ES-I3 (cell line): Measurements from ENCODE around the gene TRIM2.

Source experiments
- H3K36me3 ChIP-seq: 2 replicates; pipeline ENCODE4 v1.6.1; 2013; ENCODE audit warnings: mild to moderate bottlenecking, low read length, control low read depth, moderate library complexity; ENCODE audit not compliant: insufficient read depth
- H3K4me1 ChIP-seq: 2 replicates; pipeline ENCODE4 v1.6.1; 2013; ENCODE audit warnings: mild to moderate bottlenecking, control low read depth, low read length; ENCODE audit not compliant: insufficient read depth
- H3K9ac ChIP-seq: 2 replicates; pipeline ENCODE4 v1.6.1; 2013; ENCODE audit warnings: low read depth, mild to moderate bottlenecking, low read length, moderate library complexity
- H3K9me3 ChIP-seq: 2 replicates; pipeline ENCODE4 v1.6.1; 2013; ENCODE audit warnings: mild to moderate bottlenecking, low read length, moderate library complexity; ENCODE audit not compliant: control insufficient read depth, insufficient read depth

The TRIM2 gene

GRCh38 chr4:153310793-153311192 is 106.5 kb downstream of the TRIM2 start:
- Histone ChIP-seq H3K36me3 (no peaks in the 10 kb centered on the region), H3K9ac (no peak overlapping the region), H3K9me3 (no peaks in the 10 kb centered on the region), H3K4me1 (no peaks in the 10 kb centered on the region)

GRCh38 chr4:153314915-153315314 is 110.7 kb downstream of the TRIM2 start:
- H3K9ac ChIP-seq = no peak overlapping the region
- no peaks in the 10 kb centered on the region for H3K9me3 ChIP-seq
- H3K36me3 ChIP-seq = no peaks in the 10 kb centered on the region
- no peaks in the 10 kb centered on the region for H3K4me1 ChIP-seq

- Histone ChIP-seq H3K9ac (no peak overlapping the region), H3K36me3 (no peaks in the 10 kb centered on the region; the same call in 1 of the 2 replicates), H3K9me3 (no peaks in the 10 kb centered on the region; the same call in 1 of the 2 replicates), H3K4me1 (no peaks in the 10 kb centered on the region)
Observed at GRCh38 chr4:153318696-153319320, 114.6 kb downstream of the TRIM2 start.

- Histone ChIP-seq H3K9ac (no peak overlapping the region), H3K4me1 (no peaks in the 10 kb centered on the region), H3K36me3 (no peaks in the 10 kb centered on the region; the same call in 1 of the 2 replicates), H3K9me3 (no peaks in the 10 kb centered on the region; the same call in 1 of the 2 replicates)
Observed at GRCh38 chr4:153322791-153323190, 118.5 kb downstream of the TRIM2 start.

GRCh38 chr4:153324046-153324445 is 119.8 kb downstream of the TRIM2 start:
- Histone ChIP-seq H3K9ac (no peak overlapping the region), H3K4me1 (no peaks in the 10 kb centered on the region), H3K9me3 (no peaks in the 10 kb centered on the region; the same call in 1 of the 2 replicates), H3K36me3 (no peaks in the 10 kb centered on the region; the same call in 1 of the 2 replicates)

GRCh38 chr4:153325558-153325957 is 121.3 kb downstream of the TRIM2 start:
- Histone ChIP-seq H3K4me1 (no peaks in the 10 kb centered on the region), H3K9ac (no peak overlapping the region), H3K9me3 (no peaks in the 10 kb centered on the region; the same call in 1 of the 2 replicates), H3K36me3 (no peaks in the 10 kb centered on the region; the same call in 1 of the 2 replicates)

- Histone ChIP-seq H3K9ac (no peak overlapping the region), H3K4me1 (no peaks in the 10 kb centered on the region), H3K36me3 (no peaks in the 10 kb centered on the region; the same call in 1 of the 2 replicates), H3K9me3 (no peaks in the 10 kb centered on the region; the same call in 1 of the 2 replicates)
Observed at GRCh38 chr4:153326513-153326912, 122.3 kb downstream of the TRIM2 start.

- Histone ChIP-seq H3K4me1 (no peaks in the 10 kb centered on the region), H3K9me3 (no peaks in the 10 kb centered on the region; the same call in 1 of the 2 replicates), H3K36me3 (no peaks in the 10 kb centered on the region; the same call in 1 of the 2 replicates), H3K9ac (no peak overlapping the region)
Observed at GRCh38 chr4:153327247-153327646, 123.0 kb downstream of the TRIM2 start.

GRCh38 chr4:153332936-153333335 is 128.7 kb downstream of the TRIM2 start:
- Histone ChIP-seq H3K9ac (no peak overlapping the region), H3K36me3 (peaks cover 2% of the 10 kb centered on the region; the same call in 1 of the 2 replicates), H3K4me1 (peaks cover 11% of the 10 kb centered on the region; the same call in 1 of the 2 replicates), H3K9me3 (no peaks in the 10 kb centered on the region)

- H3K36me3 ChIP-seq = peaks cover 2% of the 10 kb centered on the region; the same call in 1 of the 2 replicates
- peaks cover 11% of the 10 kb centered on the region; the same call in 1 of the 2 replicates for H3K4me1 ChIP-seq
- no peak overlapping the region for H3K9ac ChIP-seq
- no peaks in the 10 kb centered on the region for H3K9me3 ChIP-seq
Observed at GRCh38 chr4:153333874-153334273, 129.6 kb downstream of the TRIM2 start.

- Histone ChIP-seq H3K9me3 (no peaks in the 10 kb centered on the region), H3K4me1 (peaks cover 11% of the 10 kb centered on the region; the same call in 1 of the 2 replicates), H3K36me3 (peaks cover 2% of the 10 kb centered on the region; the same call in 1 of the 2 replicates), H3K9ac (no peak overlapping the region)
Observed at GRCh38 chr4:153335665-153336064, 131.4 kb downstream of the TRIM2 start.

- peaks cover 19% of the 10 kb centered on the region for H3K4me1 ChIP-seq
- no peaks in the 10 kb centered on the region for H3K9me3 ChIP-seq
- no peak overlapping the region for H3K9ac ChIP-seq
- H3K36me3 ChIP-seq = peaks cover 2% of the 10 kb centered on the region; the same call in 1 of the 2 replicates
Observed at GRCh38 chr4:153337686-153338085, 133.4 kb downstream of the TRIM2 start.

- H3K4me1 ChIP-seq = peaks cover 8% of the 10 kb centered on the region; the same call in 1 of the 2 replicates
- H3K9ac ChIP-seq = no peak overlapping the region
- peaks cover 2% of the 10 kb centered on the region; the same call in 1 of the 2 replicates for H3K36me3 ChIP-seq
Observed at GRCh38 chr4:153341575-153342090, 137.4 kb downstream of the TRIM2 start.

GRCh38 chr4:153342751-153343552 is 138.7 kb downstream of the TRIM2 start:
- Histone ChIP-seq H3K9me3 (no peaks in the 10 kb centered on the region), H3K4me1 (peaks cover 15% of the 10 kb centered on the region; the same call in 1 of the 2 replicates), H3K36me3 (no peaks in the 10 kb centered on the region), H3K9ac (no peak overlapping the region)

More at GRCh38 chr4:153341575-153342090, 137.4 kb downstream of the TRIM2 start:
- H3K9me3 ChIP-seq = no peaks in the 10 kb centered on the region
